PC-3 (cell line): ENCODE data around the gene TMEM233. TPM values are rescaled to one million over a fixed set of nuclear protein-coding genes. Genes with fewer than 3 reads are reported as not detected.
A peak's percentile ranks its signal among the peaks of the same experiment; 100 is the strongest.

Source experiments
- ATAC-seq: fragments of 200-7000 bp; cut with Tn5 transposase; 2 replicates; pipeline ENCODE4 v1.9.1; 2020; ENCODE audit warnings: mild to moderate bottlenecking, moderate library complexity
- BruUV-seq: library from RNA; stranded (reverse); fragments of 400-500 nt; replicated peaks from 2 replicates; lab custom pipeline; 2021; lab: Mats Ljungman, UMichigan
- CTCF ChIA-PET: fragments of 300-600 bp; sonication (Branson Sonifier 250); formaldehyde crosslinking; loops from one replicate; lab custom pipeline; 2022; ENCODE audit warnings: antibody characterized with exemption; lab: Charles Lee
- POLR2A ChIA-PET: fragments of 300-600 bp; sonication (Branson Sonifier 250); formaldehyde crosslinking; loops from one replicate; lab custom pipeline; 2022; ENCODE audit warnings: antibody characterized with exemption; ENCODE audit not compliant: unreplicated experiment; lab: Charles Lee
- DNase-seq: peaks from one replicate; pipeline ENCODE4 v3.0.0-alpha.2; 2015
- H2AFZ ChIP-seq: fragments of 300-600 bp; sonication (generic); 2 replicates; pipeline ENCODE4 v1.6.0; 2016; ENCODE audit warnings: antibody characterized with exemption, low read length
- H3F3A ChIP-seq: fragments of 300-600 bp; sonication (generic); one replicate; pipeline ENCODE4 v1.6.0; 2017; ENCODE audit warnings: antibody characterized with exemption, low read length, control low read depth, mild to moderate bottlenecking; ENCODE audit not compliant: unreplicated experiment
- H3K27ac ChIP-seq: fragments of 300-600 bp; sonication (generic); 2 replicates; pipeline ENCODE4 v1.5.1; 2016; ENCODE audit warnings: mild to moderate bottlenecking, low read length
- H3K27me3 ChIP-seq: fragments of 300-600 bp; sonication (generic); 2 replicates; pipeline ENCODE4 v1.6.1; 2016; ENCODE audit warnings: low read length, mixed read lengths
- H3K36me3 ChIP-seq: fragments of 300-600 bp; sonication (generic); 2 replicates; pipeline ENCODE4 v1.6.1; 2016; ENCODE audit warnings: low read depth, mixed run types, low read length, mixed read lengths
- H3K4me1 ChIP-seq: fragments of 300-600 bp; sonication (generic); 2 replicates; pipeline ENCODE4 v1.5.1; 2016; ENCODE audit warnings: low read length; ENCODE audit not compliant: insufficient read depth
- H3K4me2 ChIP-seq: fragments of 300-600 bp; sonication (generic); 2 replicates; pipeline ENCODE4 v1.6.0; 2016; ENCODE audit warnings: low read length
- H3K4me3 ChIP-seq: fragments of 300-600 bp; sonication (generic); 2 replicates; pipeline ENCODE4 v1.5.1; 2016; ENCODE audit warnings: mild to moderate bottlenecking, low read length, mixed read lengths
- H3K79me2 ChIP-seq: fragments of 300-600 bp; sonication (generic); 2 replicates; pipeline ENCODE4 v1.6.1; 2017; ENCODE audit warnings: low read length, mixed read lengths
- H3K9ac ChIP-seq: fragments of 300-600 bp; sonication (generic); 2 replicates; pipeline ENCODE4 v1.6.0; 2016; ENCODE audit warnings: mild to moderate bottlenecking, low read length
- H3K9me2 ChIP-seq: fragments of 300-600 bp; sonication (generic); replicated peaks from 2 replicates; pipeline ENCODE4 v1.6.1; 2016; ENCODE audit warnings: mixed run types, low read length, mixed read lengths
- H3K9me3 ChIP-seq: fragments of 300-600 bp; sonication (generic); 2 replicates; pipeline ENCODE4 v1.6.1; 2016; ENCODE audit warnings: low read length, mixed read lengths
- H4K20me1 ChIP-seq: fragments of 300-600 bp; sonication (generic); 2 replicates; pipeline ENCODE4 v1.6.1; 2016; ENCODE audit warnings: low read length, mixed read lengths
- CTCF ChIP-seq: fragments of 300-600 bp; sonication (generic); conservative IDR thresholded peaks from 2 replicates; pipeline ENCODE4 v1.5.1; 2017; ENCODE audit warnings: antibody characterized with exemption, low read depth, mild to moderate bottlenecking, low read length
- EZH2 ChIP-seq: fragments of 300-600 bp; sonication (generic); IDR thresholded peaks from one replicate; pipeline ENCODE4 v1.6.1; 2017; ENCODE audit warnings: antibody characterized with exemption, mild to moderate bottlenecking, low read length; ENCODE audit not compliant: unreplicated experiment
- EZH2phosphoT487 ChIP-seq: fragments of 300-600 bp; sonication (generic); IDR thresholded peaks from 2 replicates; pipeline ENCODE4 v1.6.1; 2018; ENCODE audit warnings: mild to moderate bottlenecking, antibody characterized with exemption, low read length, borderline replicate concordance
- intact Hi-C: fragments of 100-400 bp; cut with micrococcal nuclease; formaldehyde crosslinking; loops from 2 replicates; pipeline ENCODE4 v1.9.0; 2023
- total RNA-seq: library from RNA; depleted of rRNA; stranded (reverse); fragments of >200 nt; gene quantifications from 2 replicates; pipeline ENCODE4 v1.2.3, GENCODE V29; 2014

Gene TMEM233
- total RNA-seq, 1 experiment from 2014 or later: not detected

GRCh38 chr12:119578112-119578511, 15.5 kb upstream of the TMEM233 start:
- DNase-seq: peak; percentile 76
- Histone ChIP-seq H4K20me1 (no peaks in the 10 kb centered on the region), H3F3A (no peaks in the 10 kb centered on the region), H3K4me3 (no peak overlapping the region), H2AFZ (no peak overlapping the region), H3K9me3 (no peaks in the 10 kb centered on the region), H3K79me2 (no peaks in the 10 kb centered on the region), H3K27me3 (peaks cover 31% of the 10 kb centered on the region), H3K9ac (no peak overlapping the region), H3K36me3 (no peaks in the 10 kb centered on the region), H3K4me2 (no peak overlapping the region), H3K9me2 (no peaks in the 10 kb centered on the region), H3K4me1 (peaks cover 8% of the 10 kb centered on the region; the same call in 1 of the 2 replicates), H3K27ac (no peak overlapping the region)
- ChIA-PET CTCF (no interaction called here), POLR2A (no interaction called here)
- peak; percentile 53 for ATAC-seq
- BruUV-seq: no TSS peak
- TF ChIP-seq EZH2 (no peak), EZH2phosphoT487 (no peak), CTCF (no peak)
- intact Hi-C loops: no loop called here

- no peak overlapping the region for H3K9ac ChIP-seq
- H3K79me2 ChIP-seq: no peaks in the 10 kb centered on the region
- no peak overlapping the region for H3K4me2 ChIP-seq
- no peak overlapping the region for H2AFZ ChIP-seq
- intact Hi-C loops: no loop called here
- DNase-seq (no peak), ATAC-seq (no peak)
- H3K27me3 ChIP-seq: peaks cover 69% of the 10 kb centered on the region
- H3K9me3 ChIP-seq: no peaks in the 10 kb centered on the region
- no peak overlapping the region for H3K4me3 ChIP-seq
- H4K20me1 ChIP-seq: no peaks in the 10 kb centered on the region
- POLR2A ChIA-PET: interaction anchor here (0.5 kb wide), 1 partner anchor 475 kb away, joined by 5 read pairs; no protein-coding TSS in a partner anchor
- no peaks in the 10 kb centered on the region for H3F3A ChIP-seq
- CTCF ChIA-PET: no interaction called here
- H3K4me1 ChIP-seq: no peaks in the 10 kb centered on the region
- H3K27ac ChIP-seq: no peak overlapping the region
- no TSS peak for BruUV-seq
- TF ChIP-seq CTCF (no peak), EZH2phosphoT487 (no peak), EZH2 (no peak)
- no peaks in the 10 kb centered on the region for H3K9me2 ChIP-seq
- H3K36me3 ChIP-seq: no peaks in the 10 kb centered on the region
These were observed 4.5 kb upstream of the TMEM233 start for GRCh38 chr12:119589097-119589496.

GRCh38 chr12:119589634-119590033, 3.9 kb upstream of the TMEM233 start:
- Histone ChIP-seq H3K9ac (no peak overlapping the region), H3K27ac (no peak overlapping the region), H3F3A (no peaks in the 10 kb centered on the region), H3K36me3 (no peaks in the 10 kb centered on the region), H3K79me2 (no peaks in the 10 kb centered on the region), H4K20me1 (no peaks in the 10 kb centered on the region), H3K27me3 (peaks cover 70% of the 10 kb centered on the region), H3K4me1 (no peaks in the 10 kb centered on the region), H3K4me3 (no peak overlapping the region), H3K9me2 (no peaks in the 10 kb centered on the region), H3K9me3 (no peaks in the 10 kb centered on the region), H3K4me2 (no peak overlapping the region), H2AFZ (no peak overlapping the region)
- no TSS peak for BruUV-seq
- no peak for DNase-seq
- no peak for ATAC-seq
- intact Hi-C loops: no loop called here
- POLR2A ChIA-PET: no interaction called here
- CTCF ChIA-PET: no interaction called here
- TF ChIP-seq EZH2phosphoT487 (no peak), CTCF (no peak), EZH2 (no peak)
